Renal cortex interstitium (tissue), 11 donors: Measurements from ENCODE around the gene GRIK1. TPM values are rescaled to one million over a fixed set of nuclear protein-coding genes. Genes with fewer than 3 reads are reported as not detected.

Source experiments
- DNase-seq, 11 donors: peaks; one replicate each; pipeline ENCODE4 v3.0.0-alpha.2; 2013; ENCODE audit warnings: low read depth in 9 of 11, low spot score in 4 of 11; ENCODE audit errors: extremely low read depth in 1 of 11
- polyA plus RNA-seq, 3 donors: library from polyadenylated mRNA; unstranded; fragments of 120-200 nt; gene quantifications; one replicate each; pipeline ENCODE4 v1.2.1, GENCODE V29; 2013; ENCODE audit not compliant: insufficient read length in 3 of 3

The GRIK1 gene
- polyA plus RNA-seq, 3 donors, result 0.97 to 1.7 (median 1.5) TPM

- DNase-seq, result no peak
These were observed 88.2 kb downstream of the GRIK1 start for GRCh38 chr21:29851611-29852010.

DNA sequence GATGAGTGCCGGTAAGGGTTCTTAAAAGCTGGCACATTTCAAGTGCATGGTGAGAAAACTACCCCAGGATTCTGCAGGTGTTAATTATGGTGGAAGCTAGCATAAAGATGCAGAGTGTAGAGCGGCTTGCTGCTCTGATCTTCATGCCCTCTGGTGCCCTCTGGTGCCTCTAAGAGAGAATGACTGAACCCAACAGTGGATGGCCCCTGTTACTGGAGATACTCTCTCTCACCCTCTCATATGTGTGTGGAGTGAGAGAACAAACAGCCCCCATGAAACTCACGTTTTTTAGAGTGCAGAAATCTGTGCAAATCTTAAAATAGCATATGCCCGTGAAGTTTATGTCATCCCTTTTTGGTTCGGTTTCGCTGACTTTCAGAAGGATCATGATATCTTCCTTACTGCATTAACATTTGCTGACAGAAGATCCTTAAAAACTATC lies 90.0 kb downstream of the GRIK1 start:
- DNase-seq, result peak; percentile 9 to 52 (median 47)

DNA sequence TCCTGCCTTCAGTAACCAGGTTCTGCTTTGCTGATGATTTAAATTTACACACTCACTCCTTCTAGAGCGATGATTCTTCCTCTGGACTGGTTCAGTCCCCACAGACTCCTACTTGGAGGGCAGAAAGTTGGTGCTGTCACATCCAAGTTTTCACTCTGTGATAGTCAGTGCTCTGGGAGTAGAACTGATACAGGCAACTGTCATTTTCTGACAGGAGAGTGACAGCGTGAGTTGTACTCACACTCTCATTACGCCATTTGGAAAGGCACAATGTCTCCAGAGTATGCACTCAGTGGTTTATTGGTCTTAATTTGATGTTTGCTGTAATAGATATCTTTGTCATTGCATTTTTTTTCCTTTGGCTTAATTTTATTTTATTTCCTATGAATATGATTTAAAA lies 96.0 kb downstream of the GRIK1 start:
- no peak for DNase-seq

DNA sequence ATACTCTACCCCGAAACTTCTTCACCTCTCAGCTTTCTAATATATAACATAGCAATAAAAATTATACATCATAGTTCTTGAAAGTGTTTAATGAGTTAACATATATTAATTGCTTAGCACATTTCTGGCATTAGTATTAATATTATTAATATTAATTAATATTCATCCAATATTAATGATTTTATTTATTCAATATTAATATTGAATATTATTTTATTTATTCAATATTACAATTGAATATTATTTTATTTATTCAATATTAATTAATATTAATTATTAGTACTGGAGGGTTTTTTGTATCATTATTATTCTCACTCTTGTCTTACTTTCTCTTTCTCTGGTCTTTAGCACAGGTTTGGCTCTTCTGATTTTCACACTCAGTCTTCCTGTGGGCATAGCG lies 105.2 kb downstream of the GRIK1 start:
- DNase-seq, result no peak

DNA sequence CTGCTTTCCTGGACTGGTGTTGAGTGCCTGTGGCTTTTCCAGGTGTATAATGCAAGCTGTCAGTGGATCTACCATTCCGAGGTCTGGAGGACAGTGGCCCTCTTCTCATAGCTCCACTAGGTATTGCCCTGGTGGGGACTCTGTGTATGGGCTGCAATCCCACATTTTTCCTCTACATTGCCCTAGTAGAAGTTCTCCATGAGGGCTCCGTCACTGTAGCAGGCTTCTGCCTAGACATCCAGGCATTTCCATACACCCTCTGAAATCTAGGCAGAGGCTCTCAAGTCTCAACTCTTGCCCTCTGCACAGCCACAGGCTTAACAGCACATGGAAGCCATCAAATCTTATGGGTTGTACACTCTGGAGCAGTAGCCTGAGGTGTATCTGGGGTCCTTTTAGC lies 107.6 kb downstream of the GRIK1 start:
- DNase-seq, result no peak

DNA sequence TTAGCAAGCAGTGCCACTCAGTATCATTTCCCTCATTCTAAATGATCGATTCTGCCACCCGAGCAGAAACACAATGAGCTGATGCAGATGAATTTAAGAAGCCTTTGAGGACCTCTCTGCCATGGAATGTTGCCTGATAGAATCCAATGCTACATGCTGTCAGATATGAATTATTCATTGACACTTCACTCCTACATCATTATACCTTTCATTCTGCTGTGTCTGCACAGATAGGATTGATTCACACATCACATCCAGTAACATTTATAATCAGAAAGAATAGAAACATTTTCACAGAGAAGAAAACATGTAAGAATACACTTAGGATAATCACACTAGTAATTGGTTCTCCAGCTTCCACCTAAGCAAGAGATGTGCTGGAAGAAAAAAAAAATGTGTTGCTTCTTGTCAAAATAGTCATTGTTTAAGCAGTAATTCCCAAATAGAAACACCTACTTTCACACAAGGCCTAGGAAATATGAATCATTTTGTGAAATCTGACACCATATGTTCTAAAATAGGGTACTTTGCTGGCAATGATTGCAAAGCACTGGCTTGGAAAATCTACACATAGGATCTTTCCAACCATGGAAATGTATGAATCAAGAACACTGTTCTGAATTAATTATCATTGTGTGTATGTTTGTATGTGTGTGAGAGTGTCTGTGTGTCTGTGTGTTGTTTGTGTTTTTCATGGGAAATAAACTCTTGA lies 110.1 kb downstream of the GRIK1 start:
- DNase-seq, result no peak

GRCh38 chr21:29827647-29828046 lies 112.1 kb downstream of the GRIK1 start:
- no peak for DNase-seq

- no peak for DNase-seq
These were observed 112.6 kb downstream of the GRIK1 start for GRCh38 chr21:29827236-29827635.

DNA sequence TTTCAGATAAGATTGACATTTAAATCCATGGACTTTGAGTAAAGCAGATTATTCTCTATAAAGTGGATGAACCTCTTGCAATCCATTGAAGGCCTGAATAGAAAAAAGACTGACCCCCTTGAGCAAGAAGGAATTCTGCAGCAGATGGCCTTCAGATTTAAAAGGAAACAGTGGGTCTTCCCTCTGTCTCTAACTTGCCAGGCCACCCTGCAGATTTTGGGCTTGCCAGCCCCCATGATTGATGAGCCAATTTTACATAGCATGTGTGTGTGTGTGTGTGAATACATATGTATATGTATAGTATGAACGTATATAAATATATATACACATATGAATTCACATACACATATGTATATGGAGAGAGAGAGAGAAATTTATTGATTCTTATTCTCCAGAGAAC lies 113.4 kb downstream of the GRIK1 start:
- DNase-seq, result no peak

GRCh38 chr21:29825936-29826335 lies 113.9 kb downstream of the GRIK1 start:
- no peak for DNase-seq

GRCh38 chr21:29825345-29825744 lies 114.5 kb downstream of the GRIK1 start:
- DNase-seq, result no peak

DNA sequence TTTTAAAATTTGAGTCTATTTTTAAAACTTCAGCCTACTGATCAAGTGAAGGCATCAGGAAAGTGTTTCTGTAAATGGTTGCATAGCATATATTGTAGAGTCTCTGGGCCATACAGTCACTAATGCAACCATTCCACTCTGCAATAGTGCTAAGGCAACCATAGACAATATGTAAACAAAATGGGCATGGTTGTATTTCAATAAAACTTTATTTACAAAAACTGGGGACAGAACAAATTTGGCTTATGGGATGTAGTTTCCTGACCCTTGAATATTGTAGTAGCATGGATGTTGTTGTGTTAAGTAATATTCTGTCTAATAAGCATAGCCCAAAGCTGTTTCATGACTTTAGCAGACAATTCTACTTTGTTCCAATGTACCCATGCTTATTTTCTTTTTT lies 117.7 kb downstream of the GRIK1 start:
- no peak for DNase-seq

DNA sequence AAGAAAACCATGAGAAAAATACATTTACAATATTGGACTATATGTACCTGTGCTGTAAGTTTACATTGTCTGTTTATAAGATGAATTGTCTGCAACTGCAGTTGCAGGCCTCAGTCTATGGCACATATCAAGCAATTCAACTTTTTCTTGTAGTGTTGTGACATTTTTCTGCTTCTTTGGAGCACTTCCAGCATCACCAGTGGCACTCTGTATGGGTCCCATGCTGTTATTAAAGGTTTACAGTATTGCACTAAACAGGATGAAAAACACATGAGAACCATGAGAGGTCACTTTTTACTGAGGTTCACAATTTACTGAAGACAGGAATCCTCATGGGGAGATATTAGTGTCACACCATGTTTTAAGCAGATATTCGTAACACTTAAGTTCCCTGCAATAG lies 118.6 kb downstream of the GRIK1 start:
- no peak for DNase-seq

DNA sequence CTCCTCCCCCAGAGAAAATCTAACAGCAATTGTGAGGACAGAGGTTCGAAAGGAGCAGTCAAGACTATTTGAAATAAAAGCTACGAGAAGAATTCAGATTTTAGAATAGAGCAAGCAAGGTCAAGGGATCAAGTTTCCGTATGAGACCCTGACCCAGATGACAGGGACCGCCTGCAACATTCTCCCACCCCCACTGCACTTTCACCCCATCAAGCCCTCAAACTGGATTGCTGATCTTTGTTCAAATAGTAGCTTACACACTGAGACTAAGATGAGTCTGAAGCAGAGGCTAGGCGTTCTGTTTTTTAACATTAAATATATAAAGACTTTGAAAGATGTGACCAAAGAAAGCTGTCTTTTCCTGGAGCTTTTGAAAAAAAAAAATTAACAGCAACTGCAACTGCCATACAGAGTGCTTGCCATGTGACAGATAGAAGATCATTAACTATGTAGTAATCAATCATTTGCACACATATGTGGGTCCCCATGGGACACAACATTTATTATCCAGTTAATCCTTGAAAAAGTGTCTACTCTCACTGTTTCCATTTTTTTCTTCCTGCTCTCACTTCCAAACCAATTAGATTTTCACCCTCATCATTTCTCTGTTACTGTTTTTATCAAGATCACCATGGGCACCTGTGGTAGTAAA lies 120.0 kb downstream of the GRIK1 start:
- no peak for DNase-seq

DNA sequence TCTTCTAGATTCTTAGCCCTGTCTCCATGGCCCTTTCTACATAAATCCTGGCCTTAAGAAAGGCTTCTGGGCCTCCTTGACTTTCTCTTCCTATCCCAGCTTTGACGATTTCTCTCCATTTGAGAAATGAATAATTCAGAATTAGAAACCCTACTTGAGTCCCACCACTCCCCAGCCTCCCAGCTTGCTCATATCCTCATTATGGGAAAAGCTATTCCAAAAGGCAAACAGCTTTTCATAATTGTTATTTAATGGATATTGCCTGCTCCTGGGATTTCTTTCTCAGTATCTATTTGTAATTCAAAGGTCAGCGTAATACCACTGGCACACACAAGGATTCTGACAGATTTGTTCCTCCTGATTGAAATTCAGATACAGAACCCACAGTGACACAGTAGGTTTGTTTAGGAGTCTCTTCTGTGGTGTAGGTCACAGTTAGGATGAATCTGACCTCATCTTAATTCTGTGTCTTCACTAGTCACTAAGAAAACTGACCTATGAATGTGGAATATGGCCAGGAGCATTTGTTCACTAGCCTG lies 121.3 kb downstream of the GRIK1 start:
- no peak for DNase-seq

DNA sequence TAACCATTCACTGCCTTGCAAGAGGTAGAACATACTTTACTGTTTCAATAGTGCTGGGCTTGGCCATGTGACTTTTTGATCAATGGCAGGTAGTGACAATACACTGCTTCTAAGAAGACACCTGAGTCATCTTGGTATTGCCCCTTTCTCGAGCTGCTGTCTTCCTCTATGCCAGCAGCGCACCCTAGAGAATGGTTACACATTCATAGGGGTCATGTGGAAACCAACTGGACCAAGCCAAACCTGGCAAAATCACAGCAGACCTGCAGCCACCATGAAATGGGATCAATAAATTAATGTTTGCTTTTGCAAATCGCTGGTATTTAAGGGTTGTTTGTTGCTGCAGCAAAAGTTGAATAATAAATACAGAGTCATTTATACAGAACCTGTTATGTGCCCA lies 122.3 kb downstream of the GRIK1 start:
- DNase-seq, result no peak

DNA sequence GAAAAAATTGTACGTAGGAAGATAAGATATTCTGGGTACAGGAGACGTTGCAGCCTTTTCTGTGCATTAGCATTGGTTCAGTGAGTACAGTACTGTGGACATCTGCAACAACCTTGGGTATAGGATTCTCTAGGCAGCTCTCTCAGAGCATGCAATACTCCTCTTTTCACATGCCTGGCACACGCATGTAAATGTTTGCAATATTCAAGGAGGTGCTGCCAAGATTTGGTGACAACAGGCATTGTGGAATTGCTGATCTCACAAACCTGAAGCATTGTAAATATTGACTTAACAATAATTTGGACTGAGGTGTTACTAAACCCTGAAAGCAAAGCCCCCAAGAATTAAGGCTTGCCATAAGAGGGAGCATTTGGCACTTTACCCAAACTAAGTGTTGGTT lies 126.8 kb downstream of the GRIK1 start:
- DNase-seq, result no peak

GRCh38 chr21:29810871-29811270 lies 128.9 kb downstream of the GRIK1 start:
- peak in 6 of 11 donors; percentile 4 to 45 (median 18) for DNase-seq

DNA sequence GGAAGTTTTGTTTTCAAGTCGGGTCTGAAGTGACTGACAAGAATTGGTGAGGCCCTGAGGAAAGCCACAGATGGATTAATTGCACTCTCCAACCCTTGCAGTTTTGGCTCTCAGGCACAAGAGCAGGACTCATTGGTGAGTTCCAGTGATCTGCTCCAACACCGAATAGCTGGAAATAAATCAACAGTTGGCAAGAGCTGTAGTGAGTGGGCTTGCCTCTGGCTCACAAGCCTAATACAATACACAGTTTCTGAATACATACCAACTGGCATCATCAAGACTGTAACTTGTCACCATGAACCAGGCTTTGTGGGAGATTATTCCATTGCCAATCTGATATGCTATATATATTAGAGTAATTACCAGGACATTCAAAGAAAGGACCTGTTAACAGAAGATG lies 131.6 kb downstream of the GRIK1 start:
- no peak for DNase-seq

GRCh38 chr21:29805105-29805504 lies 134.7 kb downstream of the GRIK1 start:
- no peak for DNase-seq

DNA sequence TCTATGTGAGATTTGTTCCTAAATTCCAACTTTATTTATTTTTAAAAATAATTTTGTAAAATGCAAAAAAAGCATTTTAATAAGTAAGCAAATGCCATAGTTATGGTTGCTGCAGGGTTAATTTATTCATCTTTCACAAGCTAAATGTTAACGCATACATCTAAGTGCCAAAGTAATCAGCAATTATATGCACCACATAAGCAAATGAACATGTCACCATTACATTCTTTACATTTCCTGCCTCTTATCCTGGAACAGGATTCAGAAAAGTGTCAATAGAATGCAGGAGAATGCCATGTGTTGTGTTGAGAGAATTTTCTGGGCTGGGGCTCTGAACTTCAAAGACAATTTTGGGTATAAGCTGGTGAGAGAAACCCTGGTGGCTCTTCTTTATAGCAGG lies 136.6 kb downstream of the GRIK1 start:
- DNase-seq, result no peak
